Right lobe of liver (tissue), 6 donors: ENCODE data around the gene PIGL. TPM values are rescaled to one million over a fixed set of nuclear protein-coding genes. Genes with fewer than 3 reads are reported as not detected.
A peak's percentile ranks its signal among the peaks of the same experiment; 100 is the strongest.

ENCODE experiments used
- ATAC-seq, 4 donors: fragments of 200-7000 bp; cut with Tn5 transposase; one replicate each; pipeline ENCODE4 v1.9.1; 2020; ENCODE audit warnings: mild to moderate bottlenecking in 4 of 4, moderate library complexity in 4 of 4
- DNase-seq, 3 donors: peaks; one replicate each; pipeline ENCODE4 v3.0.0-alpha.2; 2020
- H3K27ac ChIP-seq, 3 donors: fragments of 200-600 bp; one replicate each; pipeline ENCODE4 v1.8.0; 2022
- H3K27me3 ChIP-seq, 2 donors: fragments of 200-600 bp; one replicate each; pipeline ENCODE4 v1.8.0; 2022
- H3K36me3 ChIP-seq, 4 donors: fragments of 200-600 bp; sonication (generic) in 1 of 4; one replicate each; pipeline versions ENCODE4 v1.5.1 to v1.8.0; 2017 to 2022; ENCODE audit warnings: control low read depth in 1 of 4
- H3K4me1 ChIP-seq, 4 donors: fragments of 200-600 bp; sonication (generic) in 1 of 4; one replicate each; pipeline versions ENCODE4 v1.5.1 to v1.8.0; 2017 to 2022; ENCODE audit warnings: control low read depth in 1 of 4
- H3K4me3 ChIP-seq, 3 donors: fragments of 200-600 bp; one replicate each; pipeline ENCODE4 v1.8.0; 2022
- H3K9me3 ChIP-seq, 4 donors: fragments of 200-600 bp; sonication (generic) in 1 of 4; one replicate each; pipeline versions ENCODE4 v1.5.1 to v1.8.0; 2017 to 2022; ENCODE audit warnings: control low read depth in 1 of 4
- CTCF ChIP-seq, 4 donors: fragments of 200-600 bp in 3 of 4; fragments of 450-650 bp in 1 of 4; IDR thresholded peaks; one replicate each; pipeline versions ENCODE4 v1.5.1 to v1.8.0; 2016 to 2022; ENCODE audit warnings: antibody characterized with exemption in 4 of 4, mild to moderate bottlenecking in 2 of 4
- POLR2A ChIP-seq: fragments of 450-650 bp; IDR thresholded peaks from one replicate; pipeline ENCODE4 v1.6.1; 2017; ENCODE audit warnings: antibody characterized with exemption, mild to moderate bottlenecking
- WGBS: methylation state at CpG from one replicate; pipeline ENCODE4 v1.1.6; 2018; ENCODE audit warnings: low coverage, low lambda C conversion rate; ENCODE audit not compliant: insufficient coverage; ENCODE audit errors: missing lambda C conversion rate; 5-methylcytosine and 5-hydroxymethylcytosine counted together
- intact Hi-C, 2 donors: fragments of 100-400 bp; cut with DNase I; formaldehyde crosslinking; loops; one replicate each; pipeline versions ENCODE4 v1.11.2 to v1.14.1; 2022
- total RNA-seq, 6 experiments: library from RNA; depleted of rRNA in 2 of 6; stranded (reverse); fragments of >200 nt in 2 of 6; fragmentation: NEBNext Ultra II Directional in 3 of 6; extraction: Animal tissue kit (Norgen Biotek cat#: 25700) in 3 of 6; gene quantifications; one replicate each; pipeline versions ENCODE4 v1.1.0 to v1.2.4, GENCODE V29; 2016 to 2023
- donor health status: DM: no; HTN: yes; CAD: no.
- donor health status: DM: no; HTN: no; CAD: no.
- donor health status: DM: no; HTN: no; CAD: no.
- donor health status: DM: no; HTN: yes; CAD: no.
- donor health status: DM: no; HTN: yes; CAD: no.

PIGL gene
- total RNA-seq, 6 experiments from 2014 or later, result 8.5 to 29.7 (median 14.9) TPM

- H3K36me3 ChIP-seq, result no peaks in the 10 kb centered on the region
- 25% methylated on average over 4 of the region's 4 CpGs for WGBS
- intact Hi-C loops, result no loop called here
- ATAC-seq (peak; percentile 88 to 94 (median 93)), DNase-seq (peak; percentile 52 to 83 (median 70))
- TF ChIP-seq CTCF (IDR thresholded peaks at IDR 0.05) (no peak), POLR2A (no peak)
- peak overlapping the region in 2 of 3 donors; percentile 1 to 14 for H3K4me3 ChIP-seq
- peak overlapping the region; percentile 66 to 75 (median 70) for H3K27ac ChIP-seq
- H3K27me3 ChIP-seq, result no peaks in the 10 kb centered on the region
- no peaks in the 10 kb centered on the region for H3K9me3 ChIP-seq
- H3K4me1 ChIP-seq, result peaks cover 0 to 20% (median 4%) of the 10 kb centered on the region in 4 donors
Measured at GRCh38 chr17:16255481-16255921, 38.5 kb downstream of the PIGL start.

GRCh38 chr17:16258901-16259300 is 41.9 kb downstream of the PIGL start:
- no peaks in the 10 kb centered on the region for H3K9me3 ChIP-seq
- H3K4me1 ChIP-seq, result peaks cover 0 to 17% (median 4%) of the 10 kb centered on the region in 4 donors
- intact Hi-C loops, result no loop called here
- no peak overlapping the region for H3K27ac ChIP-seq
- DNase-seq, result no peak
- TF ChIP-seq POLR2A (no peak), CTCF (IDR thresholded peaks at IDR 0.05) (no peak)
- H3K36me3 ChIP-seq, result no peaks in the 10 kb centered on the region
- no peak for ATAC-seq
- 71% methylated on average over 1 of the region's 1 CpG for WGBS
- no peaks in the 10 kb centered on the region for H3K27me3 ChIP-seq
- H3K4me3 ChIP-seq, result no peak overlapping the region

- no peak for ATAC-seq
Measured at GRCh38 chr17:16259926-16260325, 42.9 kb downstream of the PIGL start.

GRCh38 chr17:16261049-16261448 is 44.0 kb downstream of the PIGL start:
- intact Hi-C loops, result no loop called here
- H3K27ac ChIP-seq, result no peak overlapping the region
- peaks cover 0 to 4% (median 0%) of the 10 kb centered on the region in 4 donors for H3K4me1 ChIP-seq
- TF ChIP-seq POLR2A, result no peak
- no peak for TF ChIP-seq CTCF (IDR thresholded peaks at IDR 0.05)
- DNase-seq, result no peak
- H3K27me3 ChIP-seq, result no peaks in the 10 kb centered on the region
- H3K4me3 ChIP-seq, result no peak overlapping the region
- no peaks in the 10 kb centered on the region for H3K9me3 ChIP-seq
- no peaks in the 10 kb centered on the region for H3K36me3 ChIP-seq
- ATAC-seq, result no peak
- 50% methylated on average over 2 of the region's 3 CpGs for WGBS

More at GRCh38 chr17:16259926-16260325, 42.9 kb downstream of the PIGL start:
- TF ChIP-seq CTCF (IDR thresholded peaks at IDR 0.05) (no peak), POLR2A (no peak)
- H3K27ac ChIP-seq, result no peak overlapping the region
- H3K9me3 ChIP-seq, result no peaks in the 10 kb centered on the region
- no peaks in the 10 kb centered on the region for H3K27me3 ChIP-seq
- peaks cover 0 to 12% (median 2%) of the 10 kb centered on the region in 4 donors for H3K4me1 ChIP-seq
- no peak for DNase-seq
- H3K4me3 ChIP-seq, result no peak overlapping the region
- no peaks in the 10 kb centered on the region for H3K36me3 ChIP-seq
- 83% methylated on average over 2 of the region's 6 CpGs for WGBS
- intact Hi-C loops, result no loop called here

GRCh38 chr17:16262201-16262600 is 45.2 kb downstream of the PIGL start:
- Histone ChIP-seq H3K4me1 (no peaks in the 10 kb centered on the region), H3K9me3 (no peaks in the 10 kb centered on the region), H3K4me3 (no peak overlapping the region), H3K36me3 (no peaks in the 10 kb centered on the region), H3K27ac (no peak overlapping the region), H3K27me3 (no peaks in the 10 kb centered on the region)
- no peak for ATAC-seq
- no peak for DNase-seq
- 85% methylated on average over 4 of the region's 4 CpGs for WGBS
- TF ChIP-seq POLR2A, result no peak
- no peak for TF ChIP-seq CTCF (IDR thresholded peaks at IDR 0.05)
- intact Hi-C loops, result no loop called here
